ENCODE results near the gene TMPRSS5. TPM values are rescaled to one million over a fixed set of nuclear protein-coding genes. Genes with fewer than 3 reads are reported as not detected.

The TMPRSS5 gene
- total RNA-seq, 1 donor from 2014 or later, result 2.6 TPM

GRCh38 chr11:113643006-113643585, 63.0 kb downstream of the TMPRSS5 start:
- Mint-ChIP-seq H3K9me3 (ENCODE audit: low read depth) (no peaks in the 10 kb centered on the region), H3K27me3 (peaks cover 3% of the 10 kb centered on the region), H3K4me1 (ENCODE audit: low read depth) (no peaks in the 10 kb centered on the region), H3K27ac (no peak overlapping the region), H3K36me3 (ENCODE audit: insufficient read depth) (no peaks in the 10 kb centered on the region), H3K4me3 (ENCODE audit: low read depth) (no peak overlapping the region)
- DNase-seq (ENCODE audit: low spot score, unreplicated experiment), result no peak
- TF ChIP-seq CTCF (IDR thresholded peaks at IDR 0.05; ENCODE audit: unreplicated experiment), result no peak

GRCh38 chr11:113642090-113642489, 64.0 kb downstream of the TMPRSS5 start:
- H3K27ac Mint-ChIP-seq, result no peak overlapping the region
- no peaks in the 10 kb centered on the region for H3K9me3 Mint-ChIP-seq (ENCODE audit: low read depth)
- H3K4me3 Mint-ChIP-seq (ENCODE audit: low read depth), result no peak overlapping the region
- H3K36me3 Mint-ChIP-seq (ENCODE audit: insufficient read depth), result no peaks in the 10 kb centered on the region
- TF ChIP-seq CTCF (IDR thresholded peaks at IDR 0.05; ENCODE audit: unreplicated experiment), result no peak
- no peak for DNase-seq (ENCODE audit: low spot score, unreplicated experiment)
- peaks cover 3% of the 10 kb centered on the region for H3K27me3 Mint-ChIP-seq
- no peaks in the 10 kb centered on the region for H3K4me1 Mint-ChIP-seq (ENCODE audit: low read depth)

DNA sequence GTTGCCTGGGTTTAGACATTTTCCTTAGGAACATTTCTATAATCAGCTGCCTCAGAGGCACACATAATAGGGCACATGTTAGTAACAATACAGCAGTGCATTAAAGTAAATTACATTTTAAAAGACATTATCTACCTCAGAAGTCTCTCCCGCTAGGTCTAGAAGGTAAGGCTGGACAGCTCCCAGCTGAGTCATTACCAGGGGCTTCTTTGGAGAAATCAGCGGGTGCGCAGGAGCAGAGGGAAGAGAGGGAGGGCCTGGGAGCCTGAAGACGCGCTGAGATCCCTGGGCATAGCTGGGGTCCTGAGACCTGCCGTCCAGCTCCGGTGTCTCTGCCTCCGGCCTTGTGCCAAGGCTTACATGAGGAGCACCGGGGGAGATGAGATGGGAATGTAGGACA, 67.7 kb downstream of the TMPRSS5 start:
- H3K27me3 Mint-ChIP-seq, result peaks cover 3% of the 10 kb centered on the region
- H3K27ac Mint-ChIP-seq, result no peak overlapping the region
- no peak for TF ChIP-seq CTCF (IDR thresholded peaks at IDR 0.05; ENCODE audit: unreplicated experiment)
- H3K4me3 Mint-ChIP-seq (ENCODE audit: low read depth), result no peak overlapping the region
- H3K9me3 Mint-ChIP-seq (ENCODE audit: low read depth), result no peaks in the 10 kb centered on the region
- no peaks in the 10 kb centered on the region for H3K4me1 Mint-ChIP-seq (ENCODE audit: low read depth)
- no peak for DNase-seq (ENCODE audit: low spot score, unreplicated experiment)
- no peaks in the 10 kb centered on the region for H3K36me3 Mint-ChIP-seq (ENCODE audit: insufficient read depth)

- Mint-ChIP-seq H3K27me3 (peaks cover 3% of the 10 kb centered on the region), H3K27ac (no peak overlapping the region), H3K4me3 (ENCODE audit: low read depth) (no peak overlapping the region), H3K9me3 (ENCODE audit: low read depth) (no peaks in the 10 kb centered on the region), H3K36me3 (ENCODE audit: insufficient read depth) (no peaks in the 10 kb centered on the region), H3K4me1 (ENCODE audit: low read depth) (no peaks in the 10 kb centered on the region)
- TF ChIP-seq CTCF (IDR thresholded peaks at IDR 0.05; ENCODE audit: unreplicated experiment), result no peak
- DNase-seq (ENCODE audit: low spot score, unreplicated experiment), result no peak
These were observed 68.5 kb downstream of the TMPRSS5 start for GRCh38 chr11:113637636-113638035.

Other genes with a start within 250 kb of the TMPRSS5 start
- gene DRD2, start 230.9 kb downstream of the TMPRSS5 start, total RNA-seq, result 0.22 and 0.73 TPM in 2 replicates
- 18.9 and 22.8 TPM in 2 replicates for gene ZW10, start 67.4 kb upstream of the TMPRSS5 start, total RNA-seq
- not detected in 2 replicates for gene CLDN25, start 73.5 kb upstream of the TMPRSS5 start, total RNA-seq
- 54.8 and 56.4 TPM in 2 replicates for gene USP28, start 169.3 kb upstream of the TMPRSS5 start, total RNA-seq
- not detected in 2 replicates for gene HTR3B, start 198.5 kb upstream of the TMPRSS5 start, total RNA-seq